ENCODE data around the gene CCDC107. TPM values are rescaled to one million over a fixed set of nuclear protein-coding genes. Genes with fewer than 3 reads are reported as not detected.
A peak's percentile ranks its signal among the peaks of the same experiment; 100 is the strongest.
"Not testable (repeated sequence)": the region's sequence is repeated elsewhere in the genome, so short reads cannot be mapped to it uniquely, and the experiment has no call there.

The CCDC107 gene
- total RNA-seq = 7.9 TPM

- peak; percentile 91 for ATAC-seq
Observed at GRCh38 chr9:35658137-35658967, at the start of gene CCDC107. TSS of gene CCDC107 (plus strand) at chr9:35658292. CDS start at chr9:35658380, 88 bp downstream.

- no peak for ATAC-seq
Observed at GRCh38 chr9:35609001-35609819, 48.9 kb upstream of the CCDC107 start.

- ATAC-seq = no peak
Observed at GRCh38 chr9:35609820-35610163, 48.3 kb upstream of the CCDC107 start.

- peak; percentile 27 for ATAC-seq
Observed at GRCh38 chr9:35611230-35611797, 46.8 kb upstream of the CCDC107 start.

GRCh38 chr9:35612066-35612465 lies 46.0 kb upstream of the CCDC107 start:
- ATAC-seq = not testable (repeated sequence)

- ATAC-seq = no peak
Observed at GRCh38 chr9:35612843-35613242, 45.2 kb upstream of the CCDC107 start.

GRCh38 chr9:35615981-35616680 lies 42.0 kb upstream of the CCDC107 start:
- ATAC-seq = no peak

- peak; percentile 55 for ATAC-seq
Observed at GRCh38 chr9:35616681-35617459, 41.2 kb upstream of the CCDC107 start.

- no peak for ATAC-seq
Observed at GRCh38 chr9:35617548-35617947, 40.5 kb upstream of the CCDC107 start.

- peak; percentile 8 for ATAC-seq
Observed at GRCh38 chr9:35618325-35618727, 39.8 kb upstream of the CCDC107 start, which contains the start of gene CD72. TSS of gene CD72 (minus strand) at chr9:35618413. CDS start at chr9:35618303, 110 bp downstream.

GRCh38 chr9:35618854-35619799 lies 39.0 kb upstream of the CCDC107 start:
- peak; percentile 40 for ATAC-seq

GRCh38 chr9:35619800-35620158 lies 38.3 kb upstream of the CCDC107 start:
- no peak for ATAC-seq

GRCh38 chr9:35627575-35627974 lies 30.5 kb upstream of the CCDC107 start:
- ATAC-seq = no peak

GRCh38 chr9:35628389-35628991 lies 29.6 kb upstream of the CCDC107 start:
- no peak for ATAC-seq

- ATAC-seq = no peak
Observed at GRCh38 chr9:35629597-35629996, 28.5 kb upstream of the CCDC107 start.

- ATAC-seq = no peak
Observed at GRCh38 chr9:35635730-35636129, 22.4 kb upstream of the CCDC107 start.

- no peak for ATAC-seq
Observed at GRCh38 chr9:35636135-35636876, 21.8 kb upstream of the CCDC107 start.

- not testable (repeated sequence) for ATAC-seq
Observed at GRCh38 chr9:35636877-35637246, 21.2 kb upstream of the CCDC107 start.

GRCh38 chr9:35637427-35637955 lies 20.6 kb upstream of the CCDC107 start:
- not testable (repeated sequence) for ATAC-seq
